Sigmoid colon (tissue), 7 donors: ENCODE measurements around the gene PTK7. TPM values are rescaled to one million over a fixed set of nuclear protein-coding genes. Genes with fewer than 3 reads are reported as not detected.

Experiments
- DNase-seq: peaks from one replicate; pipeline ENCODE4 v3.0.0-alpha.2; 2019
- H3K27ac ChIP-seq, 4 donors: fragments of 200-600 bp; sonication (generic); one replicate each; pipeline ENCODE4 v1.5.1; 2016 to 2019; ENCODE audit warnings: mild to moderate bottlenecking in 1 of 4
- H3K27me3 ChIP-seq, 3 donors: fragments of 200-600 bp; sonication (generic); one replicate each; pipeline ENCODE4 v1.5.1; 2019; ENCODE audit warnings: mild to moderate bottlenecking in 1 of 3
- H3K36me3 ChIP-seq, 4 donors: fragments of 200-600 bp; sonication (generic); one replicate each; pipeline ENCODE4 v1.5.1; 2016 to 2019
- H3K4me1 ChIP-seq, 4 donors: fragments of 200-600 bp; sonication (generic); one replicate each; pipeline ENCODE4 v1.5.1; 2017 to 2019
- H3K4me3 ChIP-seq, 4 donors: fragments of 200-600 bp; sonication (generic); one replicate each; pipeline ENCODE4 v1.5.1; 2017 to 2019; ENCODE audit warnings: mild to moderate bottlenecking in 2 of 4, moderate library complexity in 1 of 4
- H3K9me3 ChIP-seq, 4 donors: fragments of 200-600 bp in 3 of 4; sonication (generic) in 3 of 4; one replicate each; pipeline versions ENCODE4 v1.5.1 to v1.6.1; 2013 to 2019
- CTCF ChIP-seq, 4 experiments: fragments of 450-650 bp in 3 of 4; fragments of 200-600 bp in 1 of 4; IDR thresholded peaks; one replicate each; pipeline ENCODE4 v1.5.1; 2016 to 2019; ENCODE audit warnings: antibody characterized with exemption in 4 of 4, mild to moderate bottlenecking in 3 of 4, moderate library complexity in 2 of 4
- EP300 ChIP-seq, 4 donors: sonication (generic); formaldehyde crosslinking; IDR thresholded peaks; one replicate each; pipeline ENCODE4 v1.6.1; 2017; ENCODE audit warnings: antibody characterized with exemption in 4 of 4
- POLR2A ChIP-seq, 2 donors: fragments of 450-650 bp; IDR thresholded peaks; one replicate each; pipeline ENCODE4 v1.6.1; 2016; ENCODE audit warnings: antibody characterized with exemption in 2 of 2, mild to moderate bottlenecking in 2 of 2, moderate library complexity in 2 of 2
- POLR2AphosphoS5 ChIP-seq, 4 donors: sonication (generic); formaldehyde crosslinking; IDR thresholded peaks; one replicate each; pipeline ENCODE4 v1.6.1; 2017; ENCODE audit warnings: antibody characterized with exemption in 4 of 4
- WGBS, 2 donors: extraction: QIAGEN DNeasy Blood & Tissue Kit; methylation state at CpG; one replicate each; pipeline ENCODE4 v1.1.7; 2013; 5-methylcytosine and 5-hydroxymethylcytosine counted together
- intact Hi-C: fragments of 100-400 bp; cut with DNase I; formaldehyde crosslinking; loops from one replicate; pipeline ENCODE4 v1.15.1; 2023
- polyA plus RNA-seq, 3 donors: library from polyadenylated mRNA; stranded (reverse); fragments of 200-250 nt; gene quantifications; one replicate each; pipeline ENCODE4 v1.2.3, GENCODE V29; 2013
- total RNA-seq, 4 donors: library from RNA; depleted of rRNA; stranded (reverse); fragments of >200 nt; gene quantifications; one replicate each; pipeline ENCODE4 v1.1.0, GENCODE V29; 2016
- donor health status: healthy with polysubstance abuse.
- donor health status: Bipolar disorder and iron deficiency.
- donor health status: healthy.

PTK7 gene
- total and polyA plus RNA-seq, 7 donors, result 1.2 to 15.6 (median 6.1) TPM

- no peak for DNase-seq
- WGBS, 2 donors, result 86 to 89% methylated on average over 10 of the region's 10 CpGs
- Histone ChIP-seq H3K9me3 (no peaks in the 10 kb centered on the region), H3K36me3 (no peaks in the 10 kb centered on the region), H3K27me3 (no peaks in the 10 kb centered on the region), H3K4me3 (no peak overlapping the region), H3K4me1 (peaks cover 0 to 12% (median 5%) of the 10 kb centered on the region in 4 donors), H3K27ac (no peak overlapping the region)
- TF ChIP-seq EP300 (IDR thresholded peaks at IDR 0.05) (no peak), POLR2AphosphoS5 (IDR thresholded peaks at IDR 0.05) (no peak), POLR2A (IDR thresholded peaks at IDR 0.05) (no peak), CTCF (IDR thresholded peaks at IDR 0.05) (no peak)
- intact Hi-C loops, result no loop called here
Observed at GRCh38 chr6:43091436-43091991, 15.4 kb downstream of the PTK7 start.

- DNase-seq, result no peak
- H3K27ac ChIP-seq, result no peak overlapping the region
- TF ChIP-seq CTCF (IDR thresholded peaks at IDR 0.05), result no peak
- TF ChIP-seq POLR2A (IDR thresholded peaks at IDR 0.05), result no peak
- TF ChIP-seq POLR2AphosphoS5 (IDR thresholded peaks at IDR 0.05), result no peak
- TF ChIP-seq EP300 (IDR thresholded peaks at IDR 0.05), result no peak
- H3K4me1 ChIP-seq, result peaks cover 0 to 12% (median 5%) of the 10 kb centered on the region in 4 donors
- intact Hi-C loops, result loop anchor here (1.0 kb wide), 1 partner anchor 33 kb away; the partner anchor contains the start of genes KLC4 and MRPL2
- H3K36me3 ChIP-seq, result no peaks in the 10 kb centered on the region
- no peaks in the 10 kb centered on the region for H3K27me3 ChIP-seq
- no peak overlapping the region for H3K4me3 ChIP-seq
- H3K9me3 ChIP-seq, result no peaks in the 10 kb centered on the region
Observed at GRCh38 chr6:43092635-43093034, 16.5 kb downstream of the PTK7 start.

GRCh38 chr6:43093436-43094289 lies 17.5 kb downstream of the PTK7 start:
- Histone ChIP-seq H3K4me3 (peak overlapping the region; percentile 34 to 47 (median 44)), H3K9me3 (no peaks in the 10 kb centered on the region), H3K27me3 (no peaks in the 10 kb centered on the region), H3K36me3 (no peaks in the 10 kb centered on the region), H3K27ac (peak overlapping the region; percentile 35 to 79 (median 75)), H3K4me1 (peaks cover 0 to 12% (median 5%) of the 10 kb centered on the region in 4 donors)
- TF ChIP-seq POLR2A (IDR thresholded peaks at IDR 0.05) (no peak), POLR2AphosphoS5 (IDR thresholded peaks at IDR 0.05) (peak in 2 of 4 donors; percentile 12 to 71), EP300 (IDR thresholded peaks at IDR 0.05) (no peak)
- WGBS, 2 donors, result 65 to 78% methylated on average over 9 of the region's 9 CpGs
- intact Hi-C loops, result loop anchor here (1.0 kb wide), 1 partner anchor 34 kb away; the partner anchor contains the start of genes KLC4 and MRPL2
- peak; percentile 86 for DNase-seq

GRCh38 chr6:43095939-43096338 lies 19.8 kb downstream of the PTK7 start:
- TF ChIP-seq POLR2A (IDR thresholded peaks at IDR 0.05) (no peak), CTCF (IDR thresholded peaks at IDR 0.05) (no peak), POLR2AphosphoS5 (IDR thresholded peaks at IDR 0.05) (no peak), EP300 (IDR thresholded peaks at IDR 0.05) (no peak)
- H3K9me3 ChIP-seq, result no peaks in the 10 kb centered on the region
- peaks cover 0 to 12% (median 5%) of the 10 kb centered on the region in 4 donors for H3K4me1 ChIP-seq
- H3K27ac ChIP-seq, result no peak overlapping the region
- intact Hi-C loops, result no loop called here
- H3K27me3 ChIP-seq, result no peaks in the 10 kb centered on the region
- DNase-seq, result no peak
- H3K36me3 ChIP-seq, result no peaks in the 10 kb centered on the region
- H3K4me3 ChIP-seq, result no peak overlapping the region
- WGBS, 2 donors, result 28 to 57% methylated on average over 7 of the region's 7 CpGs

- H3K36me3 ChIP-seq, result no peaks in the 10 kb centered on the region
- DNase-seq, result no peak
- no peak overlapping the region for H3K4me3 ChIP-seq
- H3K27me3 ChIP-seq, result no peaks in the 10 kb centered on the region
- H3K27ac ChIP-seq, result no peak overlapping the region
- WGBS, 2 donors, result 19 to 52% methylated on average over 8 of the region's 8 CpGs
- no peak for TF ChIP-seq CTCF (IDR thresholded peaks at IDR 0.05)
- TF ChIP-seq POLR2A (IDR thresholded peaks at IDR 0.05), result no peak
- no peak for TF ChIP-seq EP300 (IDR thresholded peaks at IDR 0.05)
- TF ChIP-seq POLR2AphosphoS5 (IDR thresholded peaks at IDR 0.05), result no peak
- H3K4me1 ChIP-seq, result peaks cover 0 to 12% (median 5%) of the 10 kb centered on the region in 4 donors
- intact Hi-C loops, result no loop called here
- no peaks in the 10 kb centered on the region for H3K9me3 ChIP-seq
Observed at GRCh38 chr6:43096451-43097097, 20.5 kb downstream of the PTK7 start.
